Neural crest cell (in vitro differentiated cells): ENCODE data around the gene GSTP1. TPM values are rescaled to one million over a fixed set of nuclear protein-coding genes. Genes with fewer than 3 reads are reported as not detected.
"Not testable (repeated sequence)": the region's sequence is repeated elsewhere in the genome, so short reads cannot be mapped to it uniquely, and the experiment has no call there.

Source experiments
- DNase-seq: peaks from one replicate; pipeline ENCODE4 v3.0.0; 2021; ENCODE audit warnings: low read depth, mixed read lengths, low spot score
- H3K27ac Mint-ChIP-seq: one replicate; pipeline ENCODE4 v1.8.0; 2021; ENCODE audit warnings: mild to moderate bottlenecking, mixed read lengths; ENCODE audit not compliant: unreplicated experiment
- H3K27me3 Mint-ChIP-seq: 2 replicates; pipeline ENCODE4 v1.8.0; 2021; ENCODE audit warnings: low read depth, mild to moderate bottlenecking, mixed read lengths
- H3K36me3 Mint-ChIP-seq: 2 replicates; pipeline ENCODE4 v1.8.0; 2021; ENCODE audit warnings: low read depth, mild to moderate bottlenecking, mixed read lengths
- H3K4me1 Mint-ChIP-seq: 2 replicates; pipeline ENCODE4 v1.8.0; 2021; ENCODE audit warnings: mixed read lengths
- H3K4me3 Mint-ChIP-seq: one replicate; pipeline ENCODE4 v1.8.0; 2021; ENCODE audit warnings: mild to moderate bottlenecking, mixed read lengths
- H3K9me3 Mint-ChIP-seq: 2 replicates; pipeline ENCODE4 v1.8.0; 2021; ENCODE audit warnings: mixed read lengths
- total RNA-seq: library from RNA; stranded (reverse); gene quantifications from 2 replicates; pipeline ENCODE4 v1.2.1, GENCODE V29; 2021
- TF ChIP-seq, protein P1 (sequence below): fragments of 200-600 bp; sonication (generic); conservative IDR thresholded peaks from 2 replicates; pipeline ENCODE4 v1.5.0; 2021; ENCODE audit warnings: antibody characterized with exemption, mild to moderate bottlenecking

The GSTP1 gene
- total RNA-seq, 1 donor from 2014 or later = 780 TPM

DNA sequence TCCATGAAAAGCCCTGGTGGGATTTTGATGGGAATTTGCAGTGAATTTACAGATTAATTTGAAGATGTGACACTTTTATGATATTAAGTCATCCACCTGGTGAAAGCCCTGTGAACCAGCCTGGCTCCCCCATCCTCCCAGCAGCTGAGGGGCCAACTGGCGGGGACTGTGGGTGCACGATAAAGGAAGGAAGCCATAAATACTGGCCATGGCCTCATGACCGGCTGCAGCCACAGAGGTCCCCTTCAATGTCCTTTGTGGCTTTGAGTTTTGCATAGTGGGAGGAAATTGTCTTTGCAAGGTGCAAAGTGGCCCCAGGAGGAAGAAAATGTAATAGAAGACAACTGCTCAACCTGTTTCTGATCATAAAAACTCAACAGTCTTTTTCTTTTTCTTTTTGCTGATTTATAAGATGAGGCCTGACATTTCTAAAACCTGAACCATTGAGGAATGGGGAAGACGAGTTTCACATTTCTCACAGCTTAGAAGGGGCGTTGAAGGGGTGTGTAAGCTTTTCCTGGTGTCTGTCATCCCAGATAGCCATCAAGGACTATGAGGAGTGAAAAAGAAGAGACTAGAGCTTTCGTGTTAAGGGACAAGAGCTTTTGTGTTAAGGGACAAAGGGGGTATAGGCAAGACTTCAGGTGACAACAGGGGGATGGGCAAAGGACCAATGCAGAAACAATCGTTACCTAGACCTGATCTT lies 16.9 kb downstream of the GSTP1 start:
- Mint-ChIP-seq H3K36me3 (no peaks in the 10 kb centered on the region), H3K27ac (no peak overlapping the region)
- no peak for DNase-seq

DNA sequence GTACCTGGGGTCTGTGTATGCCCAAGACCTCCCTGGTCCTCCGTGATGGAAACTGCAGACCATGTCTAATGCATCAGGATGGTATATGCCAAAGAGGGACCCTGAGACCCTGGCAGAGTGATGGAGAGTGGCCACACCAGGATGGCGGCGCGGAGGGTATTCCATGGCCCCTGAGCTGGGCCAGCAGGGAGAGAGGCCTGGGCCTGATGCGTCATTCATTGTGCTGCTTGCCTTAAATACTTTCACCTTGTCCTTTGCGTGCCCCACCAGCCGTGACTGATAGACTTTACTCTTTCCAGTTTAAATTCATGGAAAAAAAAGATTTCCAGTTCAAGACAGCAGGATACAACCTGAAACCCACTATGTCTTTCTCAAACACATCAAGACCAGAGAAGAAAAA lies 17.5 kb downstream of the GSTP1 start:
- no peaks in the 10 kb centered on the region for H3K36me3 Mint-ChIP-seq
- H3K4me3 Mint-ChIP-seq = no peak overlapping the region
- TF ChIP-seq, protein P1, sequence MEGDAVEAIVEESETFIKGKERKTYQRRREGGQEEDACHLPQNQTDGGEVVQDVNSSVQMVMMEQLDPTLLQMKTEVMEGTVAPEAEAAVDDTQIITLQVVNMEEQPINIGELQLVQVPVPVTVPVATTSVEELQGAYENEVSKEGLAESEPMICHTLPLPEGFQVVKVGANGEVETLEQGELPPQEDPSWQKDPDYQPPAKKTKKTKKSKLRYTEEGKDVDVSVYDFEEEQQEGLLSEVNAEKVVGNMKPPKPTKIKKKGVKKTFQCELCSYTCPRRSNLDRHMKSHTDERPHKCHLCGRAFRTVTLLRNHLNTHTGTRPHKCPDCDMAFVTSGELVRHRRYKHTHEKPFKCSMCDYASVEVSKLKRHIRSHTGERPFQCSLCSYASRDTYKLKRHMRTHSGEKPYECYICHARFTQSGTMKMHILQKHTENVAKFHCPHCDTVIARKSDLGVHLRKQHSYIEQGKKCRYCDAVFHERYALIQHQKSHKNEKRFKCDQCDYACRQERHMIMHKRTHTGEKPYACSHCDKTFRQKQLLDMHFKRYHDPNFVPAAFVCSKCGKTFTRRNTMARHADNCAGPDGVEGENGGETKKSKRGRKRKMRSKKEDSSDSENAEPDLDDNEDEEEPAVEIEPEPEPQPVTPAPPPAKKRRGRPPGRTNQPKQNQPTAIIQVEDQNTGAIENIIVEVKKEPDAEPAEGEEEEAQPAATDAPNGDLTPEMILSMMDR = no peak
- H3K9me3 Mint-ChIP-seq = peaks cover 9% of the 10 kb centered on the region
- H3K27me3 Mint-ChIP-seq = peaks cover 10% of the 10 kb centered on the region
- H3K27ac Mint-ChIP-seq = no peak overlapping the region
- no peak for DNase-seq
- peaks cover 19% of the 10 kb centered on the region for H3K4me1 Mint-ChIP-seq

More for the DNA sequence above, 16.9 kb downstream of the GSTP1 start:
- H3K27me3 Mint-ChIP-seq = peaks cover 10% of the 10 kb centered on the region
- TF ChIP-seq, protein P1 = no peak
- peak overlapping the region; percentile 24 for H3K4me3 Mint-ChIP-seq
- H3K4me1 Mint-ChIP-seq = peaks cover 15% of the 10 kb centered on the region
- H3K9me3 Mint-ChIP-seq = peaks cover 9% of the 10 kb centered on the region

DNA sequence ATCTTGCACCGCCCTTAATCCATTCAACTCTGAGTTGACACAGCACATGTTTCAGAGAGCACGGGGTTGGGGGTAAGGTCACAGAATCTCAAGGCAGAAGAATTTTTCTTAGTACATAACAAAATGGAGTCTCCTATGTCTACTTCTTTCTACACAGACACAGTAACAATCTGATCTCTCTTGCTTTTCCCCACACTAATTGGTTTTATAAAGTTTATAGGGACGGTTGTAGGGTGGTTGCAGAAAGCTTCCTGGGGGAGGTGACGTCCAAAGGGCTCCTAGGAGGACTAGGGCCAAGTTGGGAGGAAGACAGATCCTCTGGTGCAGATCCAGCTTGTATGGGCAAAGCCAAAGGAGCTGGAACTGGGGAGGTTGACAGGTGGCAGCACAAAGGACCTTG lies 20.5 kb downstream of the GSTP1 start:
- Mint-ChIP-seq H3K27me3 (peaks cover 10% of the 10 kb centered on the region), H3K4me3 (peak overlapping the region; percentile 60), H3K4me1 (peaks cover 28% of the 10 kb centered on the region)
- not testable (repeated sequence) for H3K9me3 Mint-ChIP-seq, H3K36me3 Mint-ChIP-seq, H3K27ac Mint-ChIP-seq, DNase-seq

DNA sequence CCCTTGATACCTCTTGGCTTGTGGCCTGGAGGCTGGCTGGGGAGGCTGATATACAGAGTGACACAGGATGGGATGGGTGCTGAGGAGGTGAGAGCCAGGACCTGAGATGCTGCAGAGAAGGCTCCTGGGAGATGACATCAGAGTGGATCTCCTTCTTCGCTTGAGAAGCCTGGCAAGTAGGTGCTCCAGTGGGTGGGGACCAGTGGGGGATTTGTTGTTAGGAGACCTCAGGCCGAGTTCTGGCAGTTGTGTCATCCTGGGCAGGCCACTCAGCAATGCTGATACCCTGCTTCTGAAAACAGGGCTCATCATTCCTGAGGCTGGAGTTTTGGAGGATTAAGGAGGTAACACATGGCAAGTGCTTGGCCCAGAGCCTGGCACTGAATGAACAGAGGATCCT lies 21.2 kb downstream of the GSTP1 start:
- peak overlapping the region; percentile 60 for H3K4me3 Mint-ChIP-seq

DNA sequence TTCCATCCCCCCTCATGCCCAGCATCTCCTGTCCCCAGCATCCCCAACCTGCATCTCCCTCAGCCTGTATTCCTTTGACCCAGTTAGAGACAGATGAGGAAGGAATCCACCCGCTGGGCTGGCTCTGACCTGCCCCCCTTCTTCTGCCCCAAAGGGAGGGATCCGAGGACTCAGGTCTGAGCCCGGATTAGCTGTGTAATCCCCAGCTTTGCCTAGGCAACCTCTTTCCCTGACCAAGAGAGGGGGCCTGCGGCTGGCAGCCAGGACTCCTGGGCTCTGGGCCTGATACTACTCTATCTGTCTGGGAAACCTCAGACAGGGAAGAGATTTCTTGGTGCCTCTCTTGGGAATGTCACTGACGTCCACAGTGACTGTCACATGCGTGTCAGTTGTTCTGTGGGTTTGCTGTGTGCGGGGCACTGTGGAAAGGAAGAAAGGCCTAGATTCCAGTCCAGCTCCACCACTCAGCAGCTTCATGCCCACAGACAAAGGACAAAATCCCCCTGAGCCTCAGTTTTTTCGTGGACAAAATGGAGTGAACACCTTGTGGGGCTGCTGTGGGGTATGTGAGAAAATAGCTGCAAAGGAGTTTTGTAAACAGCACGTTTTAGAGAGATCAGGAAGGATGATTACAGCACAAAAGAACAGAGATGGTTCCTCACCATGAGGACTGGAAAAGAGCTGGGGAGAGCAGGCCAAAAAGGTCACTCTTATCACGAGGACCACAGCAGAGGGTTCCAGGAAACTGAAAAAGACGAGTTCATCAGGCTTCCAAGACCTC lies 21.8 kb downstream of the GSTP1 start:
- peak overlapping the region; percentile 77 for H3K4me3 Mint-ChIP-seq
- peaks cover 28% of the 10 kb centered on the region for H3K4me1 Mint-ChIP-seq
- TF ChIP-seq, protein P1 = no peak
- H3K27me3 Mint-ChIP-seq = peaks cover 10% of the 10 kb centered on the region
- no peak for DNase-seq
- H3K27ac Mint-ChIP-seq = peak overlapping the region; percentile 3
- peaks cover 9% of the 10 kb centered on the region for H3K9me3 Mint-ChIP-seq
- H3K36me3 Mint-ChIP-seq = no peaks in the 10 kb centered on the region

More for the DNA sequence above, 21.2 kb downstream of the GSTP1 start:
- no peak for DNase-seq
- peaks cover 9% of the 10 kb centered on the region for H3K9me3 Mint-ChIP-seq
- peaks cover 10% of the 10 kb centered on the region for H3K27me3 Mint-ChIP-seq
- H3K36me3 Mint-ChIP-seq = no peaks in the 10 kb centered on the region
- H3K27ac Mint-ChIP-seq = no peak overlapping the region
- peaks cover 28% of the 10 kb centered on the region for H3K4me1 Mint-ChIP-seq
- TF ChIP-seq, protein P1 = no peak

DNA sequence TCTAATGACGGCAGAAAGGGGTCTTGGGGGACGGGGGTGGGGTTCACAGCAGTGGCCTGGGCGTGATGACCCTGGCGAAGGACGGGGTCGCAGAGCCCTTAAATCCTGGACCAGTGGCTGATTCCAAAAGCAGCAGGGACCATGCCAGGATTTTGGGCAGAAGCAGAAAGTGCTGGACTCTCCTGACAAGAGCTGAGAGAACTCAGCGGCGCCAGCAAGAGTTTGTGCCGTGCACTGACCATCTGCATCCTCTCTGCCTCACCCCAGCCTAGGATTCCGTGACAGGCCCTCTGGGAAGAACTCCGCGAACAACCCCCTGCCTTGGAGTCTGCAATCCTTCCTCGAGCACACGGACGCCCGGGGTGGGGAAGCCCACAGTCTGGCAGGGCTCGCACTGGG lies 22.5 kb downstream of the GSTP1 start:
- DNase-seq = no peak
- H3K27ac Mint-ChIP-seq = peak overlapping the region; percentile 84

More for the DNA sequence above, 22.5 kb downstream of the GSTP1 start:
- peaks cover 5% of the 10 kb centered on the region for H3K27me3 Mint-ChIP-seq
- peaks cover 28% of the 10 kb centered on the region for H3K4me1 Mint-ChIP-seq
- peaks cover 9% of the 10 kb centered on the region for H3K9me3 Mint-ChIP-seq
- peak overlapping the region; percentile 94 for H3K4me3 Mint-ChIP-seq
- TF ChIP-seq, protein P1 = no peak
- H3K36me3 Mint-ChIP-seq = no peaks in the 10 kb centered on the region
